HepG2 (cell line): ENCODE results near the gene RHBDL1. TPM values are rescaled to one million over a fixed set of nuclear protein-coding genes. Genes with fewer than 3 reads are reported as not detected.

Experiments
- AGO1 ChIP-seq: fragments of 200-400 bp; formaldehyde crosslinking; IDR thresholded peaks from 2 replicates; pipeline ENCODE4 v1.6.1; 2017; ENCODE audit warnings: mild to moderate bottlenecking, low read depth, low read length, moderate library complexity; ENCODE audit not compliant: poor library complexity, severe bottlenecking
- ARID2 ChIP-seq: sonication (generic); formaldehyde crosslinking; IDR thresholded peaks from 2 replicates; pipeline ENCODE4 v1.8.1; 2022; ENCODE audit warnings: mild to moderate bottlenecking, missing genetic modification reagents, borderline replicate concordance
- KAT7 ChIP-seq: IDR thresholded peaks from 2 replicates; pipeline ENCODE4 v1.6.1; 2018; ENCODE audit warnings: borderline replicate concordance, missing compliant biosample characterization
- KLF9 ChIP-seq: IDR thresholded peaks from 2 replicates; pipeline ENCODE4 v1.6.1; 2016; ENCODE audit warnings: low read depth
- ZNF274 ChIP-seq: sonication (generic); formaldehyde crosslinking; IDR thresholded peaks from 2 replicates; pipeline ENCODE4 v1.5.1; 2020; ENCODE audit warnings: mild to moderate bottlenecking, missing genetic modification reagents
- ZNF326 ChIP-seq: sonication (generic); formaldehyde crosslinking; IDR thresholded peaks from 2 replicates; pipeline ENCODE4 v1.4.0; 2020; ENCODE audit warnings: missing genetic modification reagents, borderline replicate concordance
- ZNF7 ChIP-seq: IDR thresholded peaks from 2 replicates; pipeline ENCODE4 v1.6.1; 2016; ENCODE audit warnings: missing biosample characterization, missing genetic modification reagents
- polyA plus RNA-seq, 8 experiments: library from polyadenylated mRNA; depleted of rRNA in 3 of 8; stranded (reverse) in 7 of 8; unstranded in 1 of 8; fragments of >200 nt; fragmentation: Illumina TruSeq in 4 of 8; extraction: Trizol in 4 of 8; gene quantifications; 2 replicates each; pipeline versions ENCODE4 v1.2.1 to v1.2.3, GENCODE V29; 2011 to 2016; ENCODE audit warnings: low read depth in 4 of 8, missing spikeins in 1 of 8, mixed read lengths in 1 of 8; ENCODE audit not compliant: insufficient read depth in 1 of 8
- total RNA-seq, 5 experiments: library from RNA; depleted of rRNA; stranded (reverse); fragments of >200 nt; fragmentation: Illumina TruSeq; extraction: Trizol; gene quantifications; 2 replicates each; pipeline ENCODE4 v1.2.3, GENCODE V29; 2016; ENCODE audit warnings: low read depth in 1 of 5
- TF ChIP-seq, protein P1 (sequence below): sonication (generic); formaldehyde crosslinking; IDR thresholded peaks from 2 replicates; pipeline ENCODE4 v1.9.0; 2021; ENCODE audit warnings: mild to moderate bottlenecking, missing genetic modification reagents
- TF ChIP-seq, protein P2 (sequence below): sonication (generic); formaldehyde crosslinking; IDR thresholded peaks from 2 replicates; pipeline ENCODE4 v1.4.0; 2020; ENCODE audit warnings: mild to moderate bottlenecking, missing genetic modification reagents
- TF ChIP-seq, protein P3 (sequence below): sonication (generic); formaldehyde crosslinking; IDR thresholded peaks from 2 replicates; pipeline ENCODE4 v1.4.0; 2020; ENCODE audit warnings: missing genetic modification reagents, borderline replicate concordance
- TF ChIP-seq, protein P4 (sequence below): sonication (generic); formaldehyde crosslinking; IDR thresholded peaks from 2 replicates; pipeline ENCODE4 v1.8.0; 2022; ENCODE audit warnings: missing genetic modification reagents, mild to moderate bottlenecking, borderline replicate concordance
- TF ChIP-seq, protein P5 (sequence below): sonication (generic); formaldehyde crosslinking; IDR thresholded peaks from 2 replicates; pipeline ENCODE4 v1.5.0; 2020; ENCODE audit warnings: missing genetic modification reagents, mild to moderate bottlenecking, borderline replicate concordance

RHBDL1 gene
- total and polyA plus RNA-seq, 2 of the 13 experiments (the other 11 are each of a cell fraction or from before 2014, with no cell fraction given) = 1.8 to 3.8 TPM

DNA sequence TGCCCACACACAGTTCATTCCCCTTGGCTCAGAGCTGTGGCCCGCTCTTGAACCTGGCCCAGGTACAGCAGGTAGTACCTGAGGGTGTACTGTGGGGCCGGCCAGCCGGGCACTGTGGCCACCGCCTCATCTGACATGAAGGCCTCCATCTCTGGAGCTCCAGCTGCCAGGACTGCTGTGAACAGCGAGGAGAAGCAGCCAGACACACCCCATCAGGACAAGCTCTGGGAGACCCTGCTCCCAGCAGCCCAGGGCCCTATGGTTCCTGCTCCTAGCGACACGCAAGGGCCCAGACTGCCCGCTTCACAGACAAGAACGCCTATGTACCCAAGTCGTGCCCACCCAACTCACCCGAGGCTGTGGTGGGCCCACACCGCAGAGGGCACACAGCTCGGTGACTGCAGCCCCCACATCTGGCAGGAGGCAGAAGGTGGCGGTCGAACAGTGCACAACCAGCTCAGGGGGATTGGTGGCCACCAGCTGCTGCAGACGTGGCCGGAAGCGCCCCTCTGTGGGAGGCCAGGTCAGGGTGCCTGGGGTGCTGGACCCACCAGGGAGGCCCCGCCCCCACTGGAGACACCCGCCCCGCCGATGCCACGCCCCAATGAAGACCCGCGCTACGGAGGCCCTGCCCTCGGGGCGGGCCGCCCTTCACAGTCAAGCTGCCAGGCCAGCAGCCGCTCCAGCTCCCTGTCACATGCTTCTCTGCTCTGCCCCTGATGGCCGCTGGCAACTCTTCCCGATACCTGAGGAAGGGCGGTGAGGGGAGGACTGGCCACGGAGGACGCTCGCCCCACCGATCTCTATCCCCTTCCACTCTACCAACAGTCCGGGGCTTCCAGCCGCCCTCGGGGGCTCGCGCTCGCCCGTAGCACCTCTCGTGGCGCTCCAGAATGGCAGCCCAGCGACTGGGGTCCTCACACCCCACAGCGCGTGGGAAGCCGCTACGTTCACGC lies 3.7 kb downstream of the RHBDL1 start (continued):
- TF ChIP-seq, protein P1, sequence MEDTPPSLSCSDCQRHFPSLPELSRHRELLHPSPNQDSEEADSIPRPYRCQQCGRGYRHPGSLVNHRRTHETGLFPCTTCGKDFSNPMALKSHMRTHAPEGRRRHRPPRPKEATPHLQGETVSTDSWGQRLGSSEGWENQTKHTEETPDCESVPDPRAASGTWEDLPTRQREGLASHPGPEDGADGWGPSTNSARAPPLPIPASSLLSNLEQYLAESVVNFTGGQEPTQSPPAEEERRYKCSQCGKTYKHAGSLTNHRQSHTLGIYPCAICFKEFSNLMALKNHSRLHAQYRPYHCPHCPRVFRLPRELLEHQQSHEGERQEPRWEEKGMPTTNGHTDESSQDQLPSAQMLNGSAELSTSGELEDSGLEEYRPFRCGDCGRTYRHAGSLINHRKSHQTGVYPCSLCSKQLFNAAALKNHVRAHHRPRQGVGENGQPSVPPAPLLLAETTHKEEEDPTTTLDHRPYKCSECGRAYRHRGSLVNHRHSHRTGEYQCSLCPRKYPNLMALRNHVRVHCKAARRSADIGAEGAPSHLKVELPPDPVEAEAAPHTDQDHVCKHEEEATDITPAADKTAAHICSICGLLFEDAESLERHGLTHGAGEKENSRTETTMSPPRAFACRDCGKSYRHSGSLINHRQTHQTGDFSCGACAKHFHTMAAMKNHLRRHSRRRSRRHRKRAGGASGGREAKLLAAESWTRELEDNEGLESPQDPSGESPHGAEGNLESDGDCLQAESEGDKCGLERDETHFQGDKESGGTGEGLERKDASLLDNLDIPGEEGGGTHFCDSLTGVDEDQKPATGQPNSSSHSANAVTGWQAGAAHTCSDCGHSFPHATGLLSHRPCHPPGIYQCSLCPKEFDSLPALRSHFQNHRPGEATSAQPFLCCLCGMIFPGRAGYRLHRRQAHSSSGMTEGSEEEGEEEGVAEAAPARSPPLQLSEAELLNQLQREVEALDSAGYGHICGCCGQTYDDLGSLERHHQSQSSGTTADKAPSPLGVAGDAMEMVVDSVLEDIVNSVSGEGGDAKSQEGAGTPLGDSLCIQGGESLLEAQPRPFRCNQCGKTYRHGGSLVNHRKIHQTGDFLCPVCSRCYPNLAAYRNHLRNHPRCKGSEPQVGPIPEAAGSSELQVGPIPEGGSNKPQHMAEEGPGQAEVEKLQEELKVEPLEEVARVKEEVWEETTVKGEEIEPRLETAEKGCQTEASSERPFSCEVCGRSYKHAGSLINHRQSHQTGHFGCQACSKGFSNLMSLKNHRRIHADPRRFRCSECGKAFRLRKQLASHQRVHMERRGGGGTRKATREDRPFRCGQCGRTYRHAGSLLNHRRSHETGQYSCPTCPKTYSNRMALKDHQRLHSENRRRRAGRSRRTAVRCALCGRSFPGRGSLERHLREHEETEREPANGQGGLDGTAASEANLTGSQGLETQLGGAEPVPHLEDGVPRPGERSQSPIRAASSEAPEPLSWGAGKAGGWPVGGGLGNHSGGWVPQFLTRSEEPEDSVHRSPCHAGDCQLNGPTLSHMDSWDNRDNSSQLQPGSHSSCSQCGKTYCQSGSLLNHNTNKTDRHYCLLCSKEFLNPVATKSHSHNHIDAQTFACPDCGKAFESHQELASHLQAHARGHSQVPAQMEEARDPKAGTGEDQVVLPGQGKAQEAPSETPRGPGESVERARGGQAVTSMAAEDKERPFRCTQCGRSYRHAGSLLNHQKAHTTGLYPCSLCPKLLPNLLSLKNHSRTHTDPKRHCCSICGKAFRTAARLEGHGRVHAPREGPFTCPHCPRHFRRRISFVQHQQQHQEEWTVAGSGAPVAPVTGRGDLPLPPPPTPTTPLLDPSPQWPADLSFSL (CRISPR knock-in tag) = no peak
- TF ChIP-seq, protein P2, sequence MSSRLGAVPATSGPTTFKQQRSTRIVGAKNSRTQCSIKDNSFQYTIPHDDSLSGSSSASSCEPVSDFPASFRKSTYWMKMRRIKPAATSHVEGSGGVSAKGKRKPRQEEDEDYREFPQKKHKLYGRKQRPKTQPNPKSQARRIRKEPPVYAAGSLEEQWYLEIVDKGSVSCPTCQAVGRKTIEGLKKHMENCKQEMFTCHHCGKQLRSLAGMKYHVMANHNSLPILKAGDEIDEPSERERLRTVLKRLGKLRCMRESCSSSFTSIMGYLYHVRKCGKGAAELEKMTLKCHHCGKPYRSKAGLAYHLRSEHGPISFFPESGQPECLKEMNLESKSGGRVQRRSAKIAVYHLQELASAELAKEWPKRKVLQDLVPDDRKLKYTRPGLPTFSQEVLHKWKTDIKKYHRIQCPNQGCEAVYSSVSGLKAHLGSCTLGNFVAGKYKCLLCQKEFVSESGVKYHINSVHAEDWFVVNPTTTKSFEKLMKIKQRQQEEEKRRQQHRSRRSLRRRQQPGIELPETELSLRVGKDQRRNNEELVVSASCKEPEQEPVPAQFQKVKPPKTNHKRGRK (CRISPR knock-in tag) = 0 out of 2 replicates have a peak, but pooled peaks have one; percentile 12
- TF ChIP-seq, protein P3, sequence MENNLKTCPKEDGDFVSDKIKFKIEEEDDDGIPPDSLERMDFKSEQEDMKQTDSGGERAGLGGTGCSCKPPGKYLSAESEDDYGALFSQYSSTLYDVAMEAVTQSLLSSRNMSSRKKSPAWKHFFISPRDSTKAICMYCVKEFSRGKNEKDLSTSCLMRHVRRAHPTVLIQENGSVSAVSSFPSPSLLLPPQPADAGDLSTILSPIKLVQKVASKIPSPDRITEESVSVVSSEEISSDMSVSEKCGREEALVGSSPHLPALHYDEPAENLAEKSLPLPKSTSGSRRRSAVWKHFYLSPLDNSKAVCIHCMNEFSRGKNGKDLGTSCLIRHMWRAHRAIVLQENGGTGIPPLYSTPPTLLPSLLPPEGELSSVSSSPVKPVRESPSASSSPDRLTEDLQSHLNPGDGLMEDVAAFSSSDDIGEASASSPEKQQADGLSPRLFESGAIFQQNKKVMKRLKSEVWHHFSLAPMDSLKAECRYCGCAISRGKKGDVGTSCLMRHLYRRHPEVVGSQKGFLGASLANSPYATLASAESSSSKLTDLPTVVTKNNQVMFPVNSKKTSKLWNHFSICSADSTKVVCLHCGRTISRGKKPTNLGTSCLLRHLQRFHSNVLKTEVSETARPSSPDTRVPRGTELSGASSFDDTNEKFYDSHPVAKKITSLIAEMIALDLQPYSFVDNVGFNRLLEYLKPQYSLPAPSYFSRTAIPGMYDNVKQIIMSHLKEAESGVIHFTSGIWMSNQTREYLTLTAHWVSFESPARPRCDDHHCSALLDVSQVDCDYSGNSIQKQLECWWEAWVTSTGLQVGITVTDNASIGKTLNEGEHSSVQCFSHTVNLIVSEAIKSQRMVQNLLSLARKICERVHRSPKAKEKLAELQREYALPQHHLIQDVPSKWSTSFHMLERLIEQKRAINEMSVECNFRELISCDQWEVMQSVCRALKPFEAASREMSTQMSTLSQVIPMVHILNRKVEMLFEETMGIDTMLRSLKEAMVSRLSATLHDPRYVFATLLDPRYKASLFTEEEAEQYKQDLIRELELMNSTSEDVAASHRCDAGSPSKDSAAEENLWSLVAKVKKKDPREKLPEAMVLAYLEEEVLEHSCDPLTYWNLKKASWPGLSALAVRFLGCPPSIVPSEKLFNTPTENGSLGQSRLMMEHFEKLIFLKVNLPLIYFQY = no peak
- TF ChIP-seq KAT7 (CRISPR knock-in tag) = 0 out of 2 replicates have a peak, but pooled peaks have one; percentile 44
- TF ChIP-seq ARID2 (CRISPR knock-in tag) = no peak
- no peak for TF ChIP-seq ZNF326
- TF ChIP-seq ZNF274 = peak; percentile 31; the same call in 1 of the 2 replicates
- TF ChIP-seq AGO1 = peak; percentile 29
- TF ChIP-seq, protein P4, sequence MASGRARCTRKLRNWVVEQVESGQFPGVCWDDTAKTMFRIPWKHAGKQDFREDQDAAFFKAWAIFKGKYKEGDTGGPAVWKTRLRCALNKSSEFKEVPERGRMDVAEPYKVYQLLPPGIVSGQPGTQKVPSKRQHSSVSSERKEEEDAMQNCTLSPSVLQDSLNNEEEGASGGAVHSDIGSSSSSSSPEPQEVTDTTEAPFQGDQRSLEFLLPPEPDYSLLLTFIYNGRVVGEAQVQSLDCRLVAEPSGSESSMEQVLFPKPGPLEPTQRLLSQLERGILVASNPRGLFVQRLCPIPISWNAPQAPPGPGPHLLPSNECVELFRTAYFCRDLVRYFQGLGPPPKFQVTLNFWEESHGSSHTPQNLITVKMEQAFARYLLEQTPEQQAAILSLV (CRISPR knock-in tag) = peak; percentile 79; the same call in 1 of the 2 replicates
- TF ChIP-seq KLF9 (CRISPR knock-in tag) = peak; percentile 77; the same call in 1 of the 2 replicates
- TF ChIP-seq, protein P5, sequence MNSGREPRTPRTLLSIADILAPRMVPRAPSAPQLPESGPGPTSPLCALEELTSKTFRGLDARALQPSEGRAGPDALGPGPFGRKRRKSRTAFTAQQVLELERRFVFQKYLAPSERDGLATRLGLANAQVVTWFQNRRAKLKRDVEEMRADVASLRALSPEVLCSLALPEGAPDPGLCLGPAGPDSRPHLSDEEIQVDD (CRISPR knock-in tag) = no peak
- no peak for TF ChIP-seq ZNF7 (CRISPR knock-in tag)
